Measurements from ENCODE around the gene RELN. TPM values are rescaled to one million over a fixed set of nuclear protein-coding genes. Genes with fewer than 3 reads are reported as not detected.

Gene RELN
- polyA plus RNA-seq, 1 experiment, result 4.3 TPM

- POLR2A ChIA-PET, result no interaction called here
- no peaks in the 10 kb centered on the region for H3K27me3 ChIP-seq (ENCODE audit: control insufficient read depth, insufficient read depth, low read length)
- no peak for TF ChIP-seq CTCF (IDR thresholded peaks at IDR 0.05; ENCODE audit: insufficient read depth, low read depth, low read length)
- no peaks in the 10 kb centered on the region for H3K36me3 ChIP-seq (ENCODE audit: control insufficient read depth, insufficient read depth, low read length)
- DNase-seq (ENCODE audit: low read depth), result no peak
- CTCF ChIA-PET, result interaction anchor here (0.6 to 0.9 kb wide), 2 partner anchors 9 to 67 kb away, joined by 4 read pairs; no protein-coding TSS in a partner anchor
- H3K4me3 ChIP-seq (ENCODE audit: low read depth, low read length), result no peak overlapping the region
Observed at GRCh38 chr7:103689255-103689654, 300.2 kb downstream of the RELN start.

GRCh38 chr7:103687951-103688350 is 301.5 kb downstream of the RELN start:
- Histone ChIP-seq H3K36me3 (ENCODE audit: control insufficient read depth, insufficient read depth, low read length) (no peaks in the 10 kb centered on the region), H3K27me3 (ENCODE audit: control insufficient read depth, insufficient read depth, low read length) (no peaks in the 10 kb centered on the region), H3K4me3 (ENCODE audit: low read depth, low read length) (no peak overlapping the region)
- ChIA-PET POLR2A (no interaction called here), CTCF (no interaction called here)
- no peak for TF ChIP-seq CTCF (IDR thresholded peaks at IDR 0.05; ENCODE audit: insufficient read depth, low read depth, low read length)
- DNase-seq (ENCODE audit: low read depth), result no peak

DNA sequence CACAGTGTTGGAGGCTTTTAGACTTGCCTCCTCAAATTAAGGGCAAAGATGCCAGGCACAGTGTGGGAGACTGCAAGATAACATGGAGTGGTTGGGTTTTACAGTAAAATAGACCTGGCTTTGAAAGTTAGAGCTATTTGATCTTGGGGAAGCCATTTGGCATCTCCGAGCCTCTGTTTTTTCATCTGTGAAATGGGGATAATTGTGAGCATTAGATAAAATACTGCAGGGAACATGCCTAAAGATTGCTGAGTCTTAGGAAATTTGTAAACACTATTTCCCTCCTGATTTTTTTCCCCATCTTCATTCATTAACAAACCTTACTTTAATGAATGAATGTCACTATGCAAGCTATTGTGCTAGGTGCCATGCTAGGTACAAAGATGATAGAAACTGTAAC is 302.2 kb downstream of the RELN start:
- Histone ChIP-seq H3K36me3 (ENCODE audit: control insufficient read depth, insufficient read depth, low read length) (no peaks in the 10 kb centered on the region), H3K4me3 (ENCODE audit: low read depth, low read length) (no peak overlapping the region), H3K27me3 (ENCODE audit: control insufficient read depth, insufficient read depth, low read length) (no peaks in the 10 kb centered on the region)
- DNase-seq (ENCODE audit: low read depth), result no peak
- CTCF ChIA-PET, result no interaction called here
- POLR2A ChIA-PET, result no interaction called here
- TF ChIP-seq CTCF (IDR thresholded peaks at IDR 0.05; ENCODE audit: insufficient read depth, low read depth, low read length), result no peak

- POLR2A ChIA-PET, result no interaction called here
Observed at GRCh38 chr7:103686763-103687162, 302.7 kb downstream of the RELN start.

DNA sequence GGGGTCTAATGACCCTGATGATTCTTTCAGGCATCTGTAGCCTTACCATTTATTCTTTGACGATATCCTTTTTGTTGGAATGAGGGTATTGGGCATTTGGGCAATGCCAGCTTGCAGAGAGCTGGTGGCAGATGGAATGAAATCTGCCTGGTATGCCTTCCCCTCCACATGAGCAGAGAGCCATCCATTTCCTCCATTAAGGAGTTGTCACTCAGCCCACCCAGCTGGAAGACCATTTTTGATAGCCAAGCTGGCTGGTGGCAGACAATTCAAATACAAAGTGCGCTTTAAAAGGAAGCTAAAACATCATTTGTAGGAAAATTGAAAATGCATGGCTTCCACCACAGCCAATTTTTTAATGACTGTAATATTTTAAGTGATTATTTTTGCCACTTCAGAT is 303.4 kb downstream of the RELN start:
- CTCF ChIA-PET, result no interaction called here
- no peaks in the 10 kb centered on the region for H3K36me3 ChIP-seq (ENCODE audit: control insufficient read depth, insufficient read depth, low read length)
- POLR2A ChIA-PET, result no interaction called here
- no peak overlapping the region for H3K4me3 ChIP-seq (ENCODE audit: low read depth, low read length)
- TF ChIP-seq CTCF (IDR thresholded peaks at IDR 0.05; ENCODE audit: insufficient read depth, low read depth, low read length), result no peak
- no peaks in the 10 kb centered on the region for H3K27me3 ChIP-seq (ENCODE audit: control insufficient read depth, insufficient read depth, low read length)
- no peak for DNase-seq (ENCODE audit: low read depth)

More at GRCh38 chr7:103686763-103687162, 302.7 kb downstream of the RELN start:
- Histone ChIP-seq H3K27me3 (ENCODE audit: control insufficient read depth, insufficient read depth, low read length) (no peaks in the 10 kb centered on the region), H3K4me3 (ENCODE audit: low read depth, low read length) (no peak overlapping the region), H3K36me3 (ENCODE audit: control insufficient read depth, insufficient read depth, low read length) (no peaks in the 10 kb centered on the region)
- CTCF ChIA-PET, result no interaction called here
- no peak for TF ChIP-seq CTCF (IDR thresholded peaks at IDR 0.05; ENCODE audit: insufficient read depth, low read depth, low read length)
- DNase-seq (ENCODE audit: low read depth), result no peak

Measured in BJ (cell line).